Astrocyte (in vitro differentiated cells and primary cell): Measurements from ENCODE around the gene ATXN1.

Experiments
- CTCF ChIP-seq: IDR thresholded peaks from 2 replicates; pipeline ENCODE4 v1.5.1; 2011; ENCODE audit warnings: low read depth, mild to moderate bottlenecking, inconsistent platforms, low read length, moderate library complexity; ENCODE audit not compliant: insufficient read depth
- EZH2 ChIP-seq: IDR thresholded peaks from 2 replicates; pipeline ENCODE4 v1.6.1; 2012; ENCODE audit warnings: mild to moderate bottlenecking, low read length, inconsistent platforms; ENCODE audit not compliant: insufficient read depth

- TF ChIP-seq CTCF (no peak), EZH2 (no peak)
Measured at GRCh38 chr6:16292942-16293341, 468.3 kb downstream of the ATXN1 start.
